Lower leg skin (tissue), 3 donors: ENCODE measurements around the gene DLGAP4.
"Not testable (repeated sequence)": the region's sequence is repeated elsewhere in the genome, so short reads cannot be mapped to it uniquely, and the experiment has no call there.

Source experiments
- POLR2A ChIP-seq, 2 donors: fragments of 450-650 bp; IDR thresholded peaks; one replicate each; pipeline ENCODE4 v1.6.1; 2016 to 2017; ENCODE audit warnings: antibody characterized with exemption in 2 of 2, mild to moderate bottlenecking in 1 of 2, moderate library complexity in 1 of 2
- TF ChIP-seq, protein P1 (sequence below), 3 donors: fragments of 450-650 bp; IDR thresholded peaks; one replicate each; pipeline ENCODE4 v1.5.1; 2016; ENCODE audit warnings: antibody characterized with exemption in 3 of 3, mild to moderate bottlenecking in 3 of 3, moderate library complexity in 2 of 3

DNA sequence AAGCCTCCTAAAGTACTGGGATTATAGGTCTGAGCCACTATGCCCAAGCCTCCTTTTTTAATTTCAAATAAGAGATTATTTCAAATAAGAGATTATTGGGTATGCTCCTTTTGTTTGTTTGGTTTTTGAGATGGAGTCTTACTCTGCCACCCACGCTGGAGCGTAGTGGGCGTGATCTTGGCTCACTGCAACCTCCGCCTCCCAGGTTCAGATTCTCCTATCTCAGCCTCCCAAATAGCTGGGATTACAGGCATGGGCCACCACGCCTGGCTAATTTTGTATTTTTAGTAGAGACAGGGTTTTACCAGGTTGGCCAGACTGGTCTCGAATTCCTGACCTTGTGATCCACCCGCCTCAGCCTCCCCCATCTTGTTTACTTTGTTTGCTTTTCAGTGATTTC, 216.3 kb downstream of the DLGAP4 start:
- TF ChIP-seq, protein P1, sequence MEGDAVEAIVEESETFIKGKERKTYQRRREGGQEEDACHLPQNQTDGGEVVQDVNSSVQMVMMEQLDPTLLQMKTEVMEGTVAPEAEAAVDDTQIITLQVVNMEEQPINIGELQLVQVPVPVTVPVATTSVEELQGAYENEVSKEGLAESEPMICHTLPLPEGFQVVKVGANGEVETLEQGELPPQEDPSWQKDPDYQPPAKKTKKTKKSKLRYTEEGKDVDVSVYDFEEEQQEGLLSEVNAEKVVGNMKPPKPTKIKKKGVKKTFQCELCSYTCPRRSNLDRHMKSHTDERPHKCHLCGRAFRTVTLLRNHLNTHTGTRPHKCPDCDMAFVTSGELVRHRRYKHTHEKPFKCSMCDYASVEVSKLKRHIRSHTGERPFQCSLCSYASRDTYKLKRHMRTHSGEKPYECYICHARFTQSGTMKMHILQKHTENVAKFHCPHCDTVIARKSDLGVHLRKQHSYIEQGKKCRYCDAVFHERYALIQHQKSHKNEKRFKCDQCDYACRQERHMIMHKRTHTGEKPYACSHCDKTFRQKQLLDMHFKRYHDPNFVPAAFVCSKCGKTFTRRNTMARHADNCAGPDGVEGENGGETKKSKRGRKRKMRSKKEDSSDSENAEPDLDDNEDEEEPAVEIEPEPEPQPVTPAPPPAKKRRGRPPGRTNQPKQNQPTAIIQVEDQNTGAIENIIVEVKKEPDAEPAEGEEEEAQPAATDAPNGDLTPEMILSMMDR (IDR thresholded peaks at IDR 0.05), result not testable (repeated sequence)
- TF ChIP-seq POLR2A (IDR thresholded peaks at IDR 0.05), result not testable (repeated sequence)
